ENCODE data around the gene NRDC.

GRCh38 chr1:51920130-51920529, 41.6 kb upstream of the NRDC start:
- no peak for TF ChIP-seq CTCF (IDR thresholded peaks at IDR 0.05)
- TF ChIP-seq POLR2A (IDR thresholded peaks at IDR 0.05), result no peak
